ENCODE results near the gene VAT1. TPM values are rescaled to one million over a fixed set of nuclear protein-coding genes. Genes with fewer than 3 reads are reported as not detected.

Gene VAT1
- total RNA-seq, 1 donor from 2014 or later = 398 TPM

GRCh38 chr17:43042025-43042628 lies 19.9 kb upstream of the VAT1 start:
- H3K27me3 ChIP-seq (ENCODE audit: control insufficient read depth, insufficient read depth, low read length) = no peaks in the 10 kb centered on the region
- no peaks in the 10 kb centered on the region for H3K36me3 ChIP-seq (ENCODE audit: control insufficient read depth, insufficient read depth, low read length)
- DNase-seq (ENCODE audit: low read depth) = no peak
- H3K4me3 ChIP-seq (ENCODE audit: low read depth, low read length) = no peak overlapping the region
- no peak for TF ChIP-seq CTCF (IDR thresholded peaks at IDR 0.05; ENCODE audit: insufficient read depth, low read length, poor library complexity, severe bottlenecking)

GRCh38 chr17:43040655-43041054 lies 18.5 kb upstream of the VAT1 start:
- no peaks in the 10 kb centered on the region for H3K27me3 ChIP-seq (ENCODE audit: control insufficient read depth, insufficient read depth, low read length)
- H3K4me3 ChIP-seq (ENCODE audit: low read depth, low read length) = no peak overlapping the region
- DNase-seq (ENCODE audit: low read depth) = no peak
- H3K36me3 ChIP-seq (ENCODE audit: control insufficient read depth, insufficient read depth, low read length) = no peaks in the 10 kb centered on the region
- TF ChIP-seq CTCF (IDR thresholded peaks at IDR 0.05; ENCODE audit: insufficient read depth, low read length, poor library complexity, severe bottlenecking) = no peak

- H3K27me3 ChIP-seq (ENCODE audit: control insufficient read depth, insufficient read depth, low read length) = no peaks in the 10 kb centered on the region
- no peaks in the 10 kb centered on the region for H3K36me3 ChIP-seq (ENCODE audit: control insufficient read depth, insufficient read depth, low read length)
- H3K4me3 ChIP-seq (ENCODE audit: low read depth, low read length) = no peak overlapping the region
- no peak for TF ChIP-seq CTCF (IDR thresholded peaks at IDR 0.05; ENCODE audit: insufficient read depth, low read length, poor library complexity, severe bottlenecking)
- DNase-seq (ENCODE audit: low read depth) = no peak
Observed at GRCh38 chr17:43039646-43040045, 17.5 kb upstream of the VAT1 start.

GRCh38 chr17:43034894-43035293 lies 12.7 kb upstream of the VAT1 start:
- no peak for DNase-seq (ENCODE audit: low read depth)
- Histone ChIP-seq H3K36me3 (ENCODE audit: control insufficient read depth, insufficient read depth, low read length) (no peaks in the 10 kb centered on the region), H3K27me3 (ENCODE audit: control insufficient read depth, insufficient read depth, low read length) (no peaks in the 10 kb centered on the region), H3K4me3 (ENCODE audit: low read depth, low read length) (no peak overlapping the region)
- TF ChIP-seq CTCF (IDR thresholded peaks at IDR 0.05; ENCODE audit: insufficient read depth, low read length, poor library complexity, severe bottlenecking) = no peak

GRCh38 chr17:43033948-43034881 lies 12.0 kb upstream of the VAT1 start:
- Histone ChIP-seq H3K36me3 (ENCODE audit: control insufficient read depth, insufficient read depth, low read length) (no peaks in the 10 kb centered on the region), H3K27me3 (ENCODE audit: control insufficient read depth, insufficient read depth, low read length) (no peaks in the 10 kb centered on the region), H3K4me3 (ENCODE audit: low read depth, low read length) (no peak overlapping the region)
- TF ChIP-seq CTCF (IDR thresholded peaks at IDR 0.05; ENCODE audit: insufficient read depth, low read length, poor library complexity, severe bottlenecking) = no peak
- no peak for DNase-seq (ENCODE audit: low read depth)

All from kidney epithelial cell (primary cell).